ENCODE data around the gene SPHK1.

SPHK1 gene

GRCh38 chr17:76435751-76436150 lies 51.3 kb downstream of the SPHK1 start:
- no peak for DNase-seq

Data from NCI-H187 (cell line).